Astrocyte of the cerebellum (primary cell): Measurements from ENCODE around the gene ABCB10.
"Not testable (repeated sequence)": the region's sequence is repeated elsewhere in the genome, so short reads cannot be mapped to it uniquely, and the experiment has no call there.

Experiments
- DNase-seq: peaks from one replicate; pipeline ENCODE4 v3.0.0-alpha.2; 2011; ENCODE audit warnings: low read depth
- H3K4me3 ChIP-seq: 2 replicates; pipeline ENCODE4 v1.5.1; 2011; ENCODE audit warnings: mild to moderate bottlenecking, low read depth, low read length, moderate library complexity
- in situ Hi-C: cut with HindIII; loops from 2 replicates; pipeline ENCODE4 v1.10.0; 2017; ENCODE audit warnings: low sequenced_read_pairs
- TF ChIP-seq, protein P1 (sequence below): IDR thresholded peaks from 2 replicates; pipeline ENCODE4 v1.5.1; 2012; ENCODE audit warnings: low read length, low read depth, moderate library complexity, mild to moderate bottlenecking; ENCODE audit errors: missing control alignments

Gene ABCB10

DNA sequence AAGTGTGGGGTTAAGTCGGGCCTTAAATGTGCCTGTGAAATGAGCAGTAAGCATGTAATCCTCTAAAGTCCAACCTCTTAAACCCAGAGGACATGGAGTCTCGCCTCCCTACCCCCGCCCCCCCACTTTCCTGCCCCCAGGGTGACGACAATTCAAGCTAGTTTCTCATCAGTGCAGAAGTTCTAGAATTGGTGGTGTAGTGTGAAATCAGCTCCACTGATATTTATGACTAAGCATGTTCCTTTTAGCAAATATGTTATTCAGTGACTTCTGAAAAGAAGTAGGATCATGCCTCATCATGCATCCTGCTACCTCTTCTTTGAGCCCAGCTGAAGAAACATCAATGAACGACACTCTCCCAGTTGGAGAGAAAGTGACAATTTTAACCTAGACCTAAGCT is 2.6 kb upstream of the ABCB10 start:
- no peak overlapping the region for H3K4me3 ChIP-seq
- TF ChIP-seq, protein P1, sequence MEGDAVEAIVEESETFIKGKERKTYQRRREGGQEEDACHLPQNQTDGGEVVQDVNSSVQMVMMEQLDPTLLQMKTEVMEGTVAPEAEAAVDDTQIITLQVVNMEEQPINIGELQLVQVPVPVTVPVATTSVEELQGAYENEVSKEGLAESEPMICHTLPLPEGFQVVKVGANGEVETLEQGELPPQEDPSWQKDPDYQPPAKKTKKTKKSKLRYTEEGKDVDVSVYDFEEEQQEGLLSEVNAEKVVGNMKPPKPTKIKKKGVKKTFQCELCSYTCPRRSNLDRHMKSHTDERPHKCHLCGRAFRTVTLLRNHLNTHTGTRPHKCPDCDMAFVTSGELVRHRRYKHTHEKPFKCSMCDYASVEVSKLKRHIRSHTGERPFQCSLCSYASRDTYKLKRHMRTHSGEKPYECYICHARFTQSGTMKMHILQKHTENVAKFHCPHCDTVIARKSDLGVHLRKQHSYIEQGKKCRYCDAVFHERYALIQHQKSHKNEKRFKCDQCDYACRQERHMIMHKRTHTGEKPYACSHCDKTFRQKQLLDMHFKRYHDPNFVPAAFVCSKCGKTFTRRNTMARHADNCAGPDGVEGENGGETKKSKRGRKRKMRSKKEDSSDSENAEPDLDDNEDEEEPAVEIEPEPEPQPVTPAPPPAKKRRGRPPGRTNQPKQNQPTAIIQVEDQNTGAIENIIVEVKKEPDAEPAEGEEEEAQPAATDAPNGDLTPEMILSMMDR, result no peak
- in situ Hi-C loops, result no loop called here
- DNase-seq, result no peak

DNA sequence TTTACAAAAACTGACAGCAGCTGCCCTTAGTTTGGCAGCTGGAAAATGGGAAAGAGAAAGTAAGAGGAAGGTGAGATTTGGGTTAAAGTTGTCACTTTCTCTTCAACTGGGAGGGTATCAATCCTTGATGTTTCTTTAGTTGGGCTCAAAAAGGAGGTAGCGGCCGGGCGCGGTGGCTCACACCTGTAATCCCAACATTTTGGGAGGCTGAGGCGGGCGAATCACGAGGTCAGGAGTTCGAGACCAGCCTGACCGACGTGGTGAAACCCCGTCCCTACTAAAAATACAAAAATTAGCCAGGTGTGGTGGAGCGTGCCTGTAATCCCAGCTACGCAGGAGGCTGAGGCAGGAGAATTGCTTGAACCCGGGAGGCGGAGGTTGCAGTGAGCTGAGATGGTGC is 1.6 kb upstream of the ABCB10 start:
- H3K4me3 ChIP-seq, in situ Hi-C loops, DNase-seq: not testable (repeated sequence)

DNA sequence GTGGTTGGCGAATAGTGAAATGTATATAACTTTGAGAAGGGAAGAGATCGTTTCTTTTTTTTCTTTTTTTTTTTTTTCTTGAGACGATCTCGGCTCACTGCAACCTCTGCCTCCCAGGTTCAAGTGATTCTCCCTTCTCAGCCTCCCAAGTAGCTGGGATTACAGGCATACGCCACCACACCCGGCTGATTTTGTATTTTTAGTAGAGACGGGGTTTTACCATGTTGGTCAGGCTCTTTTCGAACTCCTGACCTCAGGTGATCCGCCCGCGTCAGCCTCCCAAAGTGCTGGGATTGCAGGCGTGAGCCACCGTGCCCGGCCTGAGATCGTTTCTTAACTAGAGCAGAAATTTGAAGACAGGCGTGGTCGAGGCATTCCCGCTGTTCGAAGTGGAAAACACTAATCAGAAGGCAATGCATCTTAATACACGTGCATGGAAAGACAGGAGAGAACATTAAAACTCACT is 862 bp upstream of the ABCB10 start:
- DNase-seq, in situ Hi-C loops: not testable (repeated sequence)
- H3K4me3 ChIP-seq, result peak overlapping the region; percentile 72

DNA sequence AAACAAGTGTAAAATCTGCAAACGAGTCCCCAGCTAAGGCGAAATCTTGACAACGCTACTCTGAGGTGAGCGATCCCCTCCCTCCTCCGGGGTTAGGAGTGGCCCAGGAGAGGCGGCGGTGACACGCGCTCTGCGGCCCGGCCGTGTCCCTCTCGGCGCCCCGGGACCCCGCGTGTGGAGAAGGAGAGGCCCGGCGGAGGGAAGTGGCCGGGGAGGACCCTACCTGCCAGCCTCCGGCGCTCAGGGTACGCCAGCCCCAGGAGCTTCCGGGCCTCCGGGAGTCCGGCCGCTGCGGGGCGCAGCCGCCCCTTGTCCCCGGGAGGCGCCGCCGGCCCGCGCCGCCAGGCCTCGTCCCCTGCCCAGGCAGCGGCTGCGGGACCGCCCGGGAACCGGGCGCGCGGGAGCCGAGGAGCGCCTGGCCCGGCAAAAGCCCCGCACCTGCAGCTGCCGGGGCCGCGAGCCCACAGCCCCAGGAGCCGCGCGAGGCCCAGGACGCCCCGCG is 543 bp downstream of the ABCB10 start:
- TF ChIP-seq, protein P1, result no peak
- peak overlapping the region; percentile 72 for H3K4me3 ChIP-seq
- in situ Hi-C loops, result no loop called here
- no peak for DNase-seq

DNA sequence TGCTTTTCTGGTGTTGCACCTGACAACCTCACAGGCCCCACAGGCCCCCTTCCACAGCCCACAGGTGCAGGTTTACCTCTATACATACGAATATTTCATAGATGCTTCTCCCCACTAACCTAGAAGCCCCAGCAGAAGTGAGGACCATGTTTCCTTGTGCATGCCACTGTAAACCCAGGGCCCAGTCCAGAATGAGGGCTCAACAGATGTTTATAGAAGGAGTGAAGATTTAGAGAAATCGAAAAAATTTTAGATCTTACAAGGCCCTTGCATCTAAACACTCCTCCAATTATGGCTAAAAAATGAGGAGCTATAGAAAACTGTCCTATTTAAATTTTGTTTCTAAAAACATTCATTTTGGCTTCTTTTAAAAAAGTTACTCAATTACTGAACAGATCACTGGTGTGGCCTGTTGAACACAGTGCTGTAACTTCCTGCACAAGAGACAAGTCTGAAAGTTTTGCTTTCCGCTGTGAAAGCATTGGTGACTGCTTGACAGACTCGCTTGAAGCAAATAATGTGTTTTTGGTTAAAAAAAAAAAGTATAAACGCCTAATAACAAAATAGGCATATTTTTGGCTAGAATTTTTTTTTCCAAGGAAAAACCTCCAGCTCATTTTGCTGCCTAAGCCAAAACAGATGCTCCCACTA is 1.2 kb downstream of the ABCB10 start:
- TF ChIP-seq, protein P1, result no peak
- in situ Hi-C loops, result no loop called here
- no peak for DNase-seq
- peak overlapping the region; percentile 72 for H3K4me3 ChIP-seq

DNA sequence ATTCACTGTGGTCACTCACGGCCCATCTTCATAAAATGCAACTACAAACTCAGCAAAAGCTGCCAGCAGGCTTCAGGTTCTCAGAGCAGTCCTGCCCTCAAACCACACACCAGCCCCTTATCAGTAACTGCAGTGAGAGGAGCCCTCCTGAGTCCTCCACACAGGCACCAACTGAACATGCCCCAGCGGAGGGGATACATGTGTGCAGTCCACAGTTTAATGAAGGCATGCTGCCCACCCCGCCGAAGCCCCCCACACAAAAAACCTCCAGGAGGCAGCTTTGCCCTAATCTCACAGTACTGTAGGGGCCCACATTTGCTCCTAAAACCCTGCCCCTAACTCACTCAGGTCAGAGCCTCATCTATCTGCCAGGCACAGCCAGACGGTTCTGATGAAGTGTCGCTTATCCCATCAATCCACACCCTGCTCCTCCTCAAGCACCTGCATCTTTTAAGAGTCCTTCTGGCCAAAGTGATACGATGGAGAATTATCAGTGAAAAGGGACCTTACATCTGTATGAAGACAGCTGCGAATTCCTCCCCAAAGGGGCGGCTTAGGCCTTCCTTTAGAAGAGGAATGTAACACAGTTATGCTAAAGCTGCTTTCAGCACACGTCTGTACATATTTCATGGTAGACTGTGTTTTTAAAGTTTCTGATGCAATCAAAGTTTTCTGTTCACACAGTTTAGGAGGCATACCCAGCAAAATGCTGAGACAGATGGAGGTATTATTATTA is 3.5 kb downstream of the ABCB10 start:
- in situ Hi-C loops, result no loop called here
- no peak overlapping the region for H3K4me3 ChIP-seq
- DNase-seq, result no peak
- TF ChIP-seq, protein P1, result no peak

DNA sequence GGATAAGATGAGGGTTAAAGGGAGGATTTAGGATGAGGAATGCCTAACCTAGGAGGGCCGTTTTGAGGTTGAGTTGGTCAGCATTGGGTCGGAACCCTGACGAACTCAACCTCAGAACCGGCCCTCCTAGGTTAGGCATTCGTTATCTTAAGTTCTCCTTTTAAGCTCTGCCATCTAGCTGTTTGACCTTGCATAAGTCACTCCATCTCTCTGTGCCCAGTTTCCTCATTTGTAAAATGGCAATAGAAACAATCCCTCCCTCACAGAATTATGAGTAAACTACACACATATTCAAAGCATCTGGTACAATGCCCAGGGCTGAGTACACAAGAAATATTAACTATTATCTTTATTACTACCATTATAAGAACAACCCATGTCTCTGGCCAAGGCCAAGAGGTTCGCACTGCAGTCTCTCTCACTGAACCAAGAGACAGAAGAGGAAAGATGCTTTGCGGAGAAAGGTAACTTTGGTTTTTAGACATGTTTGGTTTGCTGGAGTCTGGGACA is 4.8 kb downstream of the ABCB10 start:
- DNase-seq, result no peak
- TF ChIP-seq, protein P1, result no peak
- in situ Hi-C loops, result no loop called here
- H3K4me3 ChIP-seq, result no peak overlapping the region
